Hepatocyte (in vitro differentiated cells): ENCODE measurements around the gene MPV17.

Source experiments
- EZH2 ChIP-seq: fragments of 200-600 bp; sonication (generic); IDR thresholded peaks from 2 replicates; pipeline ENCODE4 v1.6.1; 2016; ENCODE audit warnings: antibody characterized with exemption, mild to moderate bottlenecking, borderline replicate concordance
- EZH2phosphoT487 ChIP-seq: fragments of 200-600 bp; sonication (generic); IDR thresholded peaks from one replicate; pipeline ENCODE4 v1.6.1; 2018; ENCODE audit warnings: antibody characterized with exemption, mild to moderate bottlenecking, low read depth, moderate library complexity; ENCODE audit not compliant: unreplicated experiment, severe bottlenecking
- TF ChIP-seq, protein P1 (sequence below): fragments of 200-600 bp; sonication (generic); IDR thresholded peaks from 2 replicates; pipeline ENCODE4 v1.5.1; 2016; ENCODE audit warnings: antibody characterized with exemption, mild to moderate bottlenecking; ENCODE audit not compliant: poor library complexity

DNA sequence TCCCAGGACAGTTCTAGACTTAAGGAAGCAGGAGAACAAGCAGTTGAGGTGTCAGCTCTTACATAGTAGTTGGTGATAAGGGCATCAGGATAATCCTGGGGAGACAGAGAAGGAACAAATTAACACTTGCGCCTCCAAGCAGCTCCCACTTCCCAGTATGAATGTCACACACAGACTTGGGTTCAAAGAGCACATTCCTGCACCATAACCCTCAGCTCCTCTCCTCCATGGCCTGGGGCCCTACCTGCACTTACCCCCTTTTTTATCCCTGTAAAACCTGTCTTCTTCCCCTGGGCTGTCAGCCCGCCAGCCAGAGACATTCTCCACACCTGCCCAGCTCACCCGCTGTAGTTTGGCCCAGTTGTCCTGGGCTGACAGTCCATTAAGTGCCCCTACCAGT, 10.7 kb downstream of the MPV17 start:
- TF ChIP-seq, protein P1, sequence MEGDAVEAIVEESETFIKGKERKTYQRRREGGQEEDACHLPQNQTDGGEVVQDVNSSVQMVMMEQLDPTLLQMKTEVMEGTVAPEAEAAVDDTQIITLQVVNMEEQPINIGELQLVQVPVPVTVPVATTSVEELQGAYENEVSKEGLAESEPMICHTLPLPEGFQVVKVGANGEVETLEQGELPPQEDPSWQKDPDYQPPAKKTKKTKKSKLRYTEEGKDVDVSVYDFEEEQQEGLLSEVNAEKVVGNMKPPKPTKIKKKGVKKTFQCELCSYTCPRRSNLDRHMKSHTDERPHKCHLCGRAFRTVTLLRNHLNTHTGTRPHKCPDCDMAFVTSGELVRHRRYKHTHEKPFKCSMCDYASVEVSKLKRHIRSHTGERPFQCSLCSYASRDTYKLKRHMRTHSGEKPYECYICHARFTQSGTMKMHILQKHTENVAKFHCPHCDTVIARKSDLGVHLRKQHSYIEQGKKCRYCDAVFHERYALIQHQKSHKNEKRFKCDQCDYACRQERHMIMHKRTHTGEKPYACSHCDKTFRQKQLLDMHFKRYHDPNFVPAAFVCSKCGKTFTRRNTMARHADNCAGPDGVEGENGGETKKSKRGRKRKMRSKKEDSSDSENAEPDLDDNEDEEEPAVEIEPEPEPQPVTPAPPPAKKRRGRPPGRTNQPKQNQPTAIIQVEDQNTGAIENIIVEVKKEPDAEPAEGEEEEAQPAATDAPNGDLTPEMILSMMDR, result no peak
- TF ChIP-seq EZH2, result no peak
- no peak for TF ChIP-seq EZH2phosphoT487
